Osteocyte (in vitro differentiated cells): Measurements from ENCODE around the gene FNDC11. TPM values are rescaled to one million over a fixed set of nuclear protein-coding genes. Genes with fewer than 3 reads are reported as not detected.

Source experiments
- DNase-seq: peaks from one replicate; pipeline ENCODE4 v3.0.0; 2021; ENCODE audit warnings: mixed read lengths; ENCODE audit not compliant: unreplicated experiment; ENCODE audit errors: extremely low spot score
- H3K27ac Mint-ChIP-seq: one replicate; pipeline ENCODE4 v1.8.0; 2021; ENCODE audit warnings: mild to moderate bottlenecking, mixed read lengths; ENCODE audit not compliant: unreplicated experiment
- H3K27me3 Mint-ChIP-seq: one replicate; pipeline ENCODE4 v1.8.0; 2021; ENCODE audit warnings: mixed read lengths; ENCODE audit not compliant: unreplicated experiment
- H3K36me3 Mint-ChIP-seq: one replicate; pipeline ENCODE4 v1.8.0; 2021; ENCODE audit warnings: mixed read lengths; ENCODE audit not compliant: unreplicated experiment
- H3K4me1 Mint-ChIP-seq: one replicate; pipeline ENCODE4 v1.8.0; 2021; ENCODE audit warnings: mixed read lengths; ENCODE audit not compliant: unreplicated experiment
- H3K4me3 Mint-ChIP-seq: one replicate; pipeline ENCODE4 v1.8.0; 2021; ENCODE audit warnings: mild to moderate bottlenecking, moderate library complexity, mixed read lengths; ENCODE audit not compliant: unreplicated experiment
- H3K9me3 Mint-ChIP-seq: one replicate; pipeline ENCODE4 v1.8.0; 2021; ENCODE audit warnings: mixed read lengths; ENCODE audit not compliant: unreplicated experiment
- CTCF ChIP-seq: fragments of 200-600 bp; sonication (generic); IDR thresholded peaks from 2 replicates; pipeline ENCODE4 v1.5.0; 2021; ENCODE audit warnings: antibody characterized with exemption, mild to moderate bottlenecking, moderate library complexity
- total RNA-seq: library from RNA; stranded (reverse); gene quantifications from 2 replicates; pipeline ENCODE4 v1.2.1, GENCODE V29; 2021

FNDC11 gene
- total RNA-seq, 1 donor from 2014 or later: 0.13 TPM

- H3K27me3 Mint-ChIP-seq: no peaks in the 10 kb centered on the region
- H3K27ac Mint-ChIP-seq: no peak overlapping the region
- H3K4me3 Mint-ChIP-seq: no peak overlapping the region
- H3K36me3 Mint-ChIP-seq: no peaks in the 10 kb centered on the region
- H3K9me3 Mint-ChIP-seq: no peaks in the 10 kb centered on the region
- H3K4me1 Mint-ChIP-seq: peaks cover 15% of the 10 kb centered on the region
- DNase-seq: no peak
- TF ChIP-seq CTCF: peak; percentile 20
Measured at GRCh38 chr20:63538204-63539091, 15.5 kb upstream of the FNDC11 start.

- TF ChIP-seq CTCF: no peak
- no peak for DNase-seq
- peaks cover 15% of the 10 kb centered on the region for H3K4me1 Mint-ChIP-seq
- no peaks in the 10 kb centered on the region for H3K27me3 Mint-ChIP-seq
- H3K27ac Mint-ChIP-seq: no peak overlapping the region
- no peaks in the 10 kb centered on the region for H3K9me3 Mint-ChIP-seq
- no peak overlapping the region for H3K4me3 Mint-ChIP-seq
- H3K36me3 Mint-ChIP-seq: no peaks in the 10 kb centered on the region
Measured at GRCh38 chr20:63539092-63539430, 14.9 kb upstream of the FNDC11 start.

DNA sequence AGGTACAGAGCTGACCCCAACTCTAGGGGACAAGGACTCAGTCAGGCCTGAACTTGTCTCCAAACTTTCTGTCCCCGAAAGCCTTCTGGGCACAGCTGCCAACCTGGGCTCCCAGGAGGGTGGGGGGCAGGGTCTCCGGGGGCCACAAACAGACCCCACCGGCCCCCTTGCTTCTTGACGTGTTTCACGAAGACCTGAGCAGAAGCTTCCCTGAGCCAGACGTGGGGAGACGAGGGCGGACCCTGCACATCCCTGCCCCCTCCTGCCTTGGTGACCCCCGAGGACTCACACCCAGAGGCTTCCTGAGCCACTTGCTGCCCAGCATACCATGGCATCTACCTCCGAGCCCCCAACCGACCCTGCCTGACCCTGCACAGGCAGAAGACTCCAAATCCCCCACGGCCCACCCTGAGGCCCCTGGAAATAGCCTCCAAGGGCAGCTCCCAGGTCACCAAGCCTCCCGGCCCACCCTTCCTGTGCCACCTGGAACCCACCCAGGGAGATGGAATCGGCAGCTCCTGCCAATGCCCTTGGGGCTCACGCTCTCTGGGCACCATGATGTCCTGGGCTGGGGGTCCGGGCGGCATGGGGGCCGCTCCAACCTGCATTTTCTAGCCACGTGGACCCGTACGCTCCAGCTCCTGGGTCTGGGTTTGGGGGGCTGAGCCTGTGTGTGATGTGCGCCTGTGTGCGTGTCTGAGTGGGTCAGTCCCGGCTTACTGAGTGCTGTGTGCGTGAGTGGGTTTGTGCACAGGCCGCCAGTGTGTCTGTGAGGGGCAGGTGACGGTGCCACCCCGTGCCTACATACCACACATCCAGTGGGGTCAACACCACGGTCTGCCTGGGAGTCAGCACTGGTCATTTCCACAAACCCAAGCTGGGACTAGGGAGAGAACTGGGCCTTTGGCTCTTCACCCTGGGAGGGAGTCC, 14.3 kb upstream of the FNDC11 start:
- H3K4me1 Mint-ChIP-seq: peaks cover 15% of the 10 kb centered on the region
- no peak for TF ChIP-seq CTCF
- H3K27ac Mint-ChIP-seq: no peak overlapping the region
- no peak overlapping the region for H3K4me3 Mint-ChIP-seq
- no peaks in the 10 kb centered on the region for H3K27me3 Mint-ChIP-seq
- H3K36me3 Mint-ChIP-seq: no peaks in the 10 kb centered on the region
- no peak for DNase-seq
- H3K9me3 Mint-ChIP-seq: no peaks in the 10 kb centered on the region

DNA sequence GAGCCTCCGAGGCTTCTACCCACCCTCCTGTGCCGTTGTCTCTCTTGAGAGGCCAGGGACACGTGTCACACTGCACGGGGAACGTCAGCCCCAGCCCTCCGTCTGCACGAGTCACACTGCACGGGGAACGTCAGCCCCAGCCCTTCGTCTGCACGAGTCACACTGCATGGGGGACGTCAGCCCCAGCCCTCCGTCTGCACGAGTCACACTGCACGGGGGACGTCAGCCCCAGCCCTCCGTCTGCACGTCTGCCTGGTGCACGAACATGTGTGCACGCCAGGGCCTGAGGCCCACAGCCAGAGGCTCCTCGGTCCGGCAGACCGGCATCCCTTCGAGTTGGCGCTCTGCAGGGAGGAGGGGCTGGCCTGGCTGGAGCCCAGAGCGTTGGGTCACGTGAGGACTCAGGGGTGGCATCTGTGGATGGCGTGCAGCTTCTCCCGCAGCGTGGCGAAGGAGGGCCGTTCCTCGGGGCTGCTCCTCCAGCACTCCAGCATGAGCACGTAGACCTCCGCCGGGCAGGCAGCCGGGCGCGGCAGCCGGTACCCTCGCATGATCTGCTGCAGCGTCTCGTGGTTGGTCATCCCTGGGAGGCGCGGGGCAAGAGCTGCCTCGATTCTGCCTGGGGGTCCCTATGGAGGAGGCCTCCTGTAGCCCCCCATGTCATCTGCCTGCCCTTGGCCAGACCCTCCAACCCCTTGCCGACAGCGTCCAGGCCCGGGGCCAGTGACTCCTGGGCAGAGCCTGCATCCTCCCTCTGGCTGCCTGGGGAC, 13.4 kb upstream of the FNDC11 start:
- H3K27ac Mint-ChIP-seq: no peak overlapping the region
- H3K4me3 Mint-ChIP-seq: no peak overlapping the region
- TF ChIP-seq CTCF: no peak
- H3K4me1 Mint-ChIP-seq: peaks cover 15% of the 10 kb centered on the region
- no peak for DNase-seq
- H3K36me3 Mint-ChIP-seq: no peaks in the 10 kb centered on the region
- peaks cover 2% of the 10 kb centered on the region for H3K27me3 Mint-ChIP-seq
- H3K9me3 Mint-ChIP-seq: no peaks in the 10 kb centered on the region
